ENCODE measurements around the gene FOCAD. TPM values are rescaled to one million over a fixed set of nuclear protein-coding genes. Genes with fewer than 3 reads are reported as not detected.

Gene FOCAD
- total RNA-seq, 1 donor from 2014 or later: 48.2 TPM

GRCh38 chr9:20940447-20941173 is 256.6 kb downstream of the FOCAD start:
- peaks cover 2% of the 10 kb centered on the region for H3K4me1 Mint-ChIP-seq (ENCODE audit: low read depth, unreplicated experiment)
- no peaks in the 10 kb centered on the region for H3K36me3 ChIP-seq (ENCODE audit: insufficient read depth, low read length)
- no peak overlapping the region for H3K4me2 ChIP-seq (ENCODE audit: low read length)
- no peaks in the 10 kb centered on the region for H3K27me3 Mint-ChIP-seq (ENCODE audit: low read depth, unreplicated experiment)
- H3K36me3 Mint-ChIP-seq (ENCODE audit: low read depth, unreplicated experiment): peaks cover 7% of the 10 kb centered on the region
- peaks cover 3% of the 10 kb centered on the region for H4K20me1 ChIP-seq (ENCODE audit: insufficient read depth, low read length)
- H3K4me3 ChIP-seq (ENCODE audit: insufficient read depth, low read depth, low read length): no peak overlapping the region
- H3K9me3 Mint-ChIP-seq (ENCODE audit: unreplicated experiment): no peaks in the 10 kb centered on the region
- H3K4me3 Mint-ChIP-seq (ENCODE audit: unreplicated experiment): no peak overlapping the region
- no peak for TF ChIP-seq CTCF (IDR thresholded peaks at IDR 0.05; ENCODE audit: insufficient read depth, low read depth, low read length)
- no peaks in the 10 kb centered on the region for H3K9me3 ChIP-seq (ENCODE audit: insufficient read depth, low read depth, low read length)
- H3K4me1 ChIP-seq (ENCODE audit: insufficient read depth, low read length): no peaks in the 10 kb centered on the region
- FAIRE-seq: no peak
- H3K27me3 ChIP-seq (ENCODE audit: insufficient read depth, low read length): no peaks in the 10 kb centered on the region
- DNase-seq (ENCODE audit: low read depth): no peak
- no peak overlapping the region for H3K9ac ChIP-seq (ENCODE audit: low read length)
- H3K27ac ChIP-seq (ENCODE audit: low read depth, low read length): no peak overlapping the region
- H3K79me2 ChIP-seq (ENCODE audit: insufficient read depth, low read length): no peaks in the 10 kb centered on the region
- H3K27ac Mint-ChIP-seq (ENCODE audit: unreplicated experiment): no peak overlapping the region
- H2AFZ ChIP-seq (ENCODE audit: low read depth, low read length): no peak overlapping the region

- Mint-ChIP-seq H3K27ac (ENCODE audit: unreplicated experiment) (no peak overlapping the region), H3K27me3 (ENCODE audit: low read depth, unreplicated experiment) (no peaks in the 10 kb centered on the region), H3K36me3 (ENCODE audit: low read depth, unreplicated experiment) (peaks cover 5% of the 10 kb centered on the region), H3K4me1 (ENCODE audit: low read depth, unreplicated experiment) (peaks cover 2% of the 10 kb centered on the region), H3K9me3 (ENCODE audit: unreplicated experiment) (no peaks in the 10 kb centered on the region), H3K4me3 (ENCODE audit: unreplicated experiment) (no peak overlapping the region)
- TF ChIP-seq EZH2 (IDR thresholded peaks at IDR 0.05; ENCODE audit: insufficient read depth, low read length): no peak
- peak; percentile 92 for TF ChIP-seq CTCF (IDR thresholded peaks at IDR 0.05; ENCODE audit: insufficient read depth, low read depth, low read length)
- peak; percentile 38 for DNase-seq (ENCODE audit: low read depth)
- no peaks in the 10 kb centered on the region for H3K79me2 ChIP-seq (ENCODE audit: insufficient read depth, low read length)
- H3K4me2 ChIP-seq (ENCODE audit: low read length): no peak overlapping the region
- no peak overlapping the region for H3K9ac ChIP-seq (ENCODE audit: low read length)
- no peaks in the 10 kb centered on the region for H3K27me3 ChIP-seq (ENCODE audit: insufficient read depth, low read length)
- FAIRE-seq: peak; percentile 66
- no peaks in the 10 kb centered on the region for H3K4me1 ChIP-seq (ENCODE audit: insufficient read depth, low read length)
- H3K4me3 ChIP-seq (ENCODE audit: insufficient read depth, low read depth, low read length): no peak overlapping the region
- no peaks in the 10 kb centered on the region for H3K36me3 ChIP-seq (ENCODE audit: insufficient read depth, low read length)
- H3K9me3 ChIP-seq (ENCODE audit: insufficient read depth, low read depth, low read length): no peaks in the 10 kb centered on the region
- H2AFZ ChIP-seq (ENCODE audit: low read depth, low read length): no peak overlapping the region
- no peak overlapping the region for H3K27ac ChIP-seq (ENCODE audit: low read depth, low read length)
- H4K20me1 ChIP-seq (ENCODE audit: insufficient read depth, low read length): peaks cover 3% of the 10 kb centered on the region
Measured at GRCh38 chr9:20941174-20941690, 257.2 kb downstream of the FOCAD start.

GRCh38 chr9:20944507-20944906 is 260.4 kb downstream of the FOCAD start:
- no peak overlapping the region for H3K4me3 Mint-ChIP-seq (ENCODE audit: unreplicated experiment)
- no peaks in the 10 kb centered on the region for H3K27me3 Mint-ChIP-seq (ENCODE audit: low read depth, unreplicated experiment)
- Histone ChIP-seq H3K9ac (ENCODE audit: low read length) (no peak overlapping the region), H3K79me2 (ENCODE audit: insufficient read depth, low read length) (no peaks in the 10 kb centered on the region), H3K4me1 (ENCODE audit: insufficient read depth, low read length) (no peaks in the 10 kb centered on the region), H3K4me2 (ENCODE audit: low read length) (no peak overlapping the region), H2AFZ (ENCODE audit: low read depth, low read length) (no peak overlapping the region), H3K9me3 (ENCODE audit: insufficient read depth, low read depth, low read length) (no peaks in the 10 kb centered on the region), H3K4me3 (ENCODE audit: insufficient read depth, low read depth, low read length) (no peak overlapping the region), H3K27me3 (ENCODE audit: insufficient read depth, low read length) (no peaks in the 10 kb centered on the region), H3K36me3 (ENCODE audit: insufficient read depth, low read length) (no peaks in the 10 kb centered on the region), H4K20me1 (ENCODE audit: insufficient read depth, low read length) (peaks cover 3% of the 10 kb centered on the region), H3K27ac (ENCODE audit: low read depth, low read length) (no peak overlapping the region)
- H3K9me3 Mint-ChIP-seq (ENCODE audit: unreplicated experiment): no peaks in the 10 kb centered on the region
- peaks cover 2% of the 10 kb centered on the region for H3K4me1 Mint-ChIP-seq (ENCODE audit: low read depth, unreplicated experiment)
- no peak overlapping the region for H3K27ac Mint-ChIP-seq (ENCODE audit: unreplicated experiment)
- no peak for DNase-seq (ENCODE audit: low read depth)
- no peaks in the 10 kb centered on the region for H3K36me3 Mint-ChIP-seq (ENCODE audit: low read depth, unreplicated experiment)
- no peak for FAIRE-seq
- TF ChIP-seq EZH2 (IDR thresholded peaks at IDR 0.05; ENCODE audit: insufficient read depth, low read length): no peak
- TF ChIP-seq CTCF (IDR thresholded peaks at IDR 0.05; ENCODE audit: insufficient read depth, low read depth, low read length): no peak
